ENCODE measurements around the gene USP17L11.
"Not testable (repeated sequence)": the region's sequence is repeated elsewhere in the genome, so short reads cannot be mapped to it uniquely, and the experiment has no call there.

USP17L11 gene

GRCh38 chr4:9215105-9215504 is at the start of gene USP17L11:
Gene USP17L11, plus strand, starts transcription at chr4:9215405. Its CDS starts 0 bp downstream, at chr4:9215405.
- not testable (repeated sequence) for DNase-seq

- DNase-seq, result not testable (repeated sequence)
Observed at GRCh38 chr4:9165990-9166389, 49.2 kb upstream of the USP17L11 start.

- DNase-seq, result not testable (repeated sequence)
Observed at GRCh38 chr4:9169791-9170459, 45.3 kb upstream of the USP17L11 start, which contains the start of gene FAM90A26. Gene FAM90A26, plus strand, starts transcription at chr4:9170409. Its CDS starts 2,764 bp downstream, at chr4:9173173.

GRCh38 chr4:9210357-9210756 is 4.8 kb upstream of the USP17L11 start, which contains the start of gene USP17L10:
Gene USP17L10, plus strand, starts transcription at chr4:9210657. Its CDS starts 0 bp downstream, at chr4:9210657.
- DNase-seq, result not testable (repeated sequence)

GRCh38 chr4:9214701-9215100 is 504 bp upstream of the USP17L11 start:
- not testable (repeated sequence) for DNase-seq

GRCh38 chr4:9219852-9220251 is 4.6 kb downstream of the USP17L11 start, which contains the start of gene USP17L12:
Gene USP17L12, plus strand, starts transcription at chr4:9220152. Its CDS starts 0 bp downstream, at chr4:9220152.
- DNase-seq, result not testable (repeated sequence)

GRCh38 chr4:9224596-9224995 is 9.4 kb downstream of the USP17L11 start, which contains the start of gene USP17L13:
Gene USP17L13, plus strand, starts transcription at chr4:9224896. Its CDS starts 0 bp downstream, at chr4:9224896.
- DNase-seq, result not testable (repeated sequence)

GRCh38 chr4:9230249-9230648 is 15.0 kb downstream of the USP17L11 start:
- DNase-seq, result not testable (repeated sequence)

GRCh38 chr4:9234085-9234484 is 18.9 kb downstream of the USP17L11 start, which contains the start of gene USP17L15:
Gene USP17L15, plus strand, starts transcription at chr4:9234385. Its CDS starts 0 bp downstream, at chr4:9234385.
- DNase-seq, result not testable (repeated sequence)

- DNase-seq, result not testable (repeated sequence)
Observed at GRCh38 chr4:9238461-9238860, 23.3 kb downstream of the USP17L11 start.

- DNase-seq, result not testable (repeated sequence)
Observed at GRCh38 chr4:9243579-9243978, 28.4 kb downstream of the USP17L11 start, which contains the start of gene USP17L17. Gene USP17L17, plus strand, starts transcription at chr4:9243879. Its CDS starts 0 bp downstream, at chr4:9243879.

- not testable (repeated sequence) for DNase-seq
Observed at GRCh38 chr4:9247953-9248680, 32.9 kb downstream of the USP17L11 start, which contains the start of gene USP17L18. Gene USP17L18, plus strand, starts transcription at chr4:9248630. Its CDS starts 0 bp downstream, at chr4:9248630.

- not testable (repeated sequence) for DNase-seq
Observed at GRCh38 chr4:9253078-9253477, 37.9 kb downstream of the USP17L11 start, which contains the start of gene USP17L19. Gene USP17L19, plus strand, starts transcription at chr4:9253378. Its CDS starts 0 bp downstream, at chr4:9253378.

GRCh38 chr4:9257824-9258223 is 42.6 kb downstream of the USP17L11 start, which contains the start of gene USP17L20:
Gene USP17L20, plus strand, starts transcription at chr4:9258124. Its CDS starts 0 bp downstream, at chr4:9258124.
- not testable (repeated sequence) for DNase-seq

- not testable (repeated sequence) for DNase-seq
Observed at GRCh38 chr4:9262572-9262971, 47.4 kb downstream of the USP17L11 start, which contains the start of gene USP17L21. Gene USP17L21, plus strand, starts transcription at chr4:9262872. Its CDS starts 0 bp downstream, at chr4:9262872.
